Calu3 (cell line): ENCODE measurements around the gene BCL2L13. TPM values are rescaled to one million over a fixed set of nuclear protein-coding genes. Genes with fewer than 3 reads are reported as not detected.
"Not testable (repeated sequence)": the region's sequence is repeated elsewhere in the genome, so short reads cannot be mapped to it uniquely, and the experiment has no call there.

ENCODE experiments used
- BruUV-seq: library from RNA; stranded (reverse); fragments of 400-500 nt; replicated peaks from 2 replicates; lab custom pipeline; 2021; lab: Mats Ljungman, UMichigan
- CTCF ChIA-PET: fragments of 300-600 bp; sonication (Branson Sonifier 250); formaldehyde crosslinking; loops from one replicate; lab custom pipeline; 2022; ENCODE audit warnings: antibody characterized with exemption; lab: Charles Lee
- DNase-seq: peaks from one replicate; pipeline ENCODE4 v3.0.0; 2022
- H3K27ac Mint-ChIP-seq: one replicate; pipeline ENCODE4 v1.8.0; 2022; ENCODE audit warnings: mixed read lengths; ENCODE audit not compliant: unreplicated experiment
- H3K27me3 Mint-ChIP-seq: one replicate; pipeline ENCODE4 v1.8.0; 2022; ENCODE audit warnings: mixed read lengths; ENCODE audit not compliant: unreplicated experiment
- H3K36me3 Mint-ChIP-seq: one replicate; pipeline ENCODE4 v1.8.0; 2022; ENCODE audit warnings: mild to moderate bottlenecking, moderate library complexity, mixed read lengths; ENCODE audit not compliant: insufficient read depth, unreplicated experiment
- H3K4me1 Mint-ChIP-seq: one replicate; pipeline ENCODE4 v1.8.0; 2022; ENCODE audit warnings: mild to moderate bottlenecking, low read depth, mixed read lengths; ENCODE audit not compliant: unreplicated experiment
- H3K4me3 Mint-ChIP-seq: one replicate; pipeline ENCODE4 v1.8.0; 2022; ENCODE audit warnings: mild to moderate bottlenecking, low read depth, moderate library complexity, mixed read lengths; ENCODE audit not compliant: unreplicated experiment
- H3K9me3 Mint-ChIP-seq: one replicate; pipeline ENCODE4 v1.8.0; 2022; ENCODE audit warnings: low read depth, mixed read lengths; ENCODE audit not compliant: unreplicated experiment
- intact Hi-C: fragments of 100-400 bp; cut with micrococcal nuclease; formaldehyde crosslinking; loops from one replicate; pipeline ENCODE4 v1.10.0; 2022; ENCODE audit not compliant: unreplicated experiment
- total RNA-seq: library from RNA; stranded (reverse); gene quantifications from 2 replicates; pipeline ENCODE4 v1.2.3, GENCODE V29; 2022
- TF ChIP-seq, protein P1 (sequence below): fragments of 200-600 bp; IDR thresholded peaks from one replicate; pipeline ENCODE4 v1.8.0; 2022; ENCODE audit warnings: antibody characterized with exemption; ENCODE audit not compliant: unreplicated experiment

Gene BCL2L13
- total RNA-seq, 1 experiment from 2014 or later = 49.3 TPM

DNA sequence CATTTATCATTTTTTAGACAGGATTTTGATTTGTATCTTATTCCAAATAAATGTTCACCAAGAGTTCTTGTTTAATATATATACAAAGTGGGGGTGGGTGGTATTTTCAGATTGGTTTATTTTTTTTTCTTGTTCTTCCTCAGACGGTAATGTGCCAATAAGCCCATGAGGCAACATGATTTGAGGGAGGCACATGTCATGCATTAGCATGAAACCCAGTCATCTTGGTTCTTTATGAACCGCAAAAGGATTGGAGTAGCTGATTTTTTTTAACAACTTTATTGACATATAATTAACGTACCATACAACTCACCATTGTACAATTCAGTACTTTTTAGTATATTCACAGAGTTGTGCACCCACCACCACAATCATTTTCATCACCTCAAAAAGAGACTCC lies 2.7 kb downstream of the BCL2L13 start:
- CTCF ChIA-PET = no interaction called here
- BruUV-seq = TSS peak; percentile 3
- no peak overlapping the region for H3K27ac Mint-ChIP-seq
- H3K27me3 Mint-ChIP-seq = no peaks in the 10 kb centered on the region
- no peak overlapping the region for H3K4me3 Mint-ChIP-seq
- intact Hi-C loops = no loop called here
- H3K36me3 Mint-ChIP-seq = peaks cover 37% of the 10 kb centered on the region
- H3K9me3 Mint-ChIP-seq = no peaks in the 10 kb centered on the region
- DNase-seq = no peak
- TF ChIP-seq, protein P1, sequence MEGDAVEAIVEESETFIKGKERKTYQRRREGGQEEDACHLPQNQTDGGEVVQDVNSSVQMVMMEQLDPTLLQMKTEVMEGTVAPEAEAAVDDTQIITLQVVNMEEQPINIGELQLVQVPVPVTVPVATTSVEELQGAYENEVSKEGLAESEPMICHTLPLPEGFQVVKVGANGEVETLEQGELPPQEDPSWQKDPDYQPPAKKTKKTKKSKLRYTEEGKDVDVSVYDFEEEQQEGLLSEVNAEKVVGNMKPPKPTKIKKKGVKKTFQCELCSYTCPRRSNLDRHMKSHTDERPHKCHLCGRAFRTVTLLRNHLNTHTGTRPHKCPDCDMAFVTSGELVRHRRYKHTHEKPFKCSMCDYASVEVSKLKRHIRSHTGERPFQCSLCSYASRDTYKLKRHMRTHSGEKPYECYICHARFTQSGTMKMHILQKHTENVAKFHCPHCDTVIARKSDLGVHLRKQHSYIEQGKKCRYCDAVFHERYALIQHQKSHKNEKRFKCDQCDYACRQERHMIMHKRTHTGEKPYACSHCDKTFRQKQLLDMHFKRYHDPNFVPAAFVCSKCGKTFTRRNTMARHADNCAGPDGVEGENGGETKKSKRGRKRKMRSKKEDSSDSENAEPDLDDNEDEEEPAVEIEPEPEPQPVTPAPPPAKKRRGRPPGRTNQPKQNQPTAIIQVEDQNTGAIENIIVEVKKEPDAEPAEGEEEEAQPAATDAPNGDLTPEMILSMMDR = no peak
- H3K4me1 Mint-ChIP-seq = peaks cover 10% of the 10 kb centered on the region

DNA sequence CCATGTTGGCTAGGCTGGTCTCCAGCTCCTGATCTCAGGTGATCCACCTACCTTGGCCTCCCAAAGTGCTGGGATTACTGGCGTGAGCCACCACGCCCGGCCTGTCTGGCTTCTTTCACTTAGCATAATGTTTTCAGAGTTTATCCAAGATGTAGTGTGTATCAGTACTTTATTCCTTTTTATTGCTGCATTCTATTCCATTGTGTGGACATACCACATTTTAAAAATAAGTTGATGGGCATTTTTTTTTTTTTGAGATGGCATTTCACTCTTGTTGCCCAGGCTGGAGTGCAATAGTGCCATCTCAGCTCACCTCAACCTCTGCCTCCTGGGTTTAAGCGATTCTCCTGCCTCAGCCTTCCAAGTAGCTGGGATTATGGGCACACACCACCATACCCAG lies 3.8 kb downstream of the BCL2L13 start:
- Mint-ChIP-seq H3K4me1 (peaks cover 10% of the 10 kb centered on the region), H3K36me3 (peaks cover 37% of the 10 kb centered on the region)
- DNase-seq, H3K4me3 Mint-ChIP-seq, intact Hi-C loops, H3K9me3 Mint-ChIP-seq, H3K27ac Mint-ChIP-seq, BruUV-seq, H3K27me3 Mint-ChIP-seq: not testable (repeated sequence)
- CTCF ChIA-PET = interaction anchor here (0.8 kb wide), 1 partner anchor 9 kb away, joined by 3 read pairs; no protein-coding TSS in a partner anchor

DNA sequence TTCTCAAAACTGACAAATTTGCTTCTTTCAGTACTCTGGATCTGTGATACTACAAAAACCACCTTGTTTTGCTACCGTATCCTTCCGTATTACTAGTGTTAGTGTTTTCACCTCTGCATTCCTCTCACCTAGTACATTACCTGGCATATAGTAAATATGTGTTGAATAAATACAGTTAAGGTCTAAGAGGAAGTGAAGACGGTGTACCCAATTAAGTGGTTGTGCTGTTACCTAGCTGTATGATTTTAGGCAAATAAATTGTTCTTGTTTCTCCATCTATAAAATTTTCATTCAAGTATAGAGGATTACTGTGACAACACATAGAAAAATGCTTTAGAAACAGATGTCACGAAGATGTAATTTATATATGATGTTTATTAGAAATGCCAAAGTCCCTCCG lies 8.9 kb downstream of the BCL2L13 start:
- intact Hi-C loops = no loop called here
- TF ChIP-seq, protein P1 = no peak

DNA sequence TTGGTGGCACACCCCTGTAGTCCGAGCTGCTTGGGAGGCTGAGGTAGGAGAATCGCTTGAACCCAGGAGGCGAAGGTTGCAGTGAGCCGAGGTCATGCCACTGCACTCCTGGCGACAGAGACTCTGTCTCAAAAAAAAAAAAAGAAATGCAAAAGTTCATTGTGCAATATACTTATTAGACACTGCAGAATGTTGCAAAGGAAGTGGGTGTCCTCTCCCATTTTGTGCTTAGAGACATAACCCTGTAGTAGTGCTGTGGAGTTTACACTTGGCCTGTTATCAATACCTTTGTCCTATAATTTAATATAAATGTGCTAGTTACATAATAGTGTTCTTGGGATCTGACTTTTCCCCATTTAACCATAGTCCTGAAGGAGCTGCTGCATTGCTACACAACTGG lies 9.4 kb downstream of the BCL2L13 start:
- intact Hi-C loops = no loop called here
- CTCF ChIA-PET = no interaction called here

More for the DNA sequence above, 8.9 kb downstream of the BCL2L13 start:
- CTCF ChIA-PET = no interaction called here
- Mint-ChIP-seq H3K4me1 (no peaks in the 10 kb centered on the region), H3K4me3 (no peak overlapping the region), H3K36me3 (peaks cover 11% of the 10 kb centered on the region), H3K27me3 (no peaks in the 10 kb centered on the region), H3K9me3 (no peaks in the 10 kb centered on the region), H3K27ac (no peak overlapping the region)
- BruUV-seq = no TSS peak
- no peak for DNase-seq

DNA sequence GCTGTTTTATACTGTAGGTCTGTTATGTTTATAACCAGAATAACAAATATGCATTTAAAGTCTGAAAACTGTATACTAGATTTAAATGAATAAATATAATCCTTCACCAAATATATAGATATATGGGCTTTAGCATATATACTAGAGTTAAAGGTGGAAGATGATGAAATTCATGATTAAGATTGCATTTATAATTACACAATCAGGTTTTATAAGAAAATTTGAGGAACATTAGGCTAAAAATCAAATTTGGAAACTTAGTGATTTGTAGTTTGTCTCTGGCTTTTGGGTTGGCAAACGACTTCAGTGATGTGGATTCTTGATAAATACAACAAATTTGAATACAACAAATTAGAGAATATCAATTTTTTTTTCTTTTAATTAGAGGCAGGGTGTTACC lies 10.0 kb downstream of the BCL2L13 start:
- Mint-ChIP-seq H3K36me3 (peaks cover 11% of the 10 kb centered on the region), H3K4me1 (peaks cover 7% of the 10 kb centered on the region), H3K27me3 (no peaks in the 10 kb centered on the region), H3K27ac (no peak overlapping the region), H3K9me3 (no peaks in the 10 kb centered on the region), H3K4me3 (no peak overlapping the region)
- intact Hi-C loops = no loop called here
- CTCF ChIA-PET = no interaction called here
- TF ChIP-seq, protein P1 = no peak
- no peak for DNase-seq
- BruUV-seq = no TSS peak

More for the DNA sequence above, 9.4 kb downstream of the BCL2L13 start:
- BruUV-seq = no TSS peak
- H3K27me3 Mint-ChIP-seq = no peaks in the 10 kb centered on the region
- H3K27ac Mint-ChIP-seq = no peak overlapping the region
- no peak overlapping the region for H3K4me3 Mint-ChIP-seq
- H3K4me1 Mint-ChIP-seq = peaks cover 1% of the 10 kb centered on the region
- H3K9me3 Mint-ChIP-seq = no peaks in the 10 kb centered on the region
- DNase-seq = no peak
- TF ChIP-seq, protein P1 = no peak
- H3K36me3 Mint-ChIP-seq = peaks cover 11% of the 10 kb centered on the region
